ENCODE data around the gene PLEKHG5. TPM values are rescaled to one million over a fixed set of nuclear protein-coding genes. Genes with fewer than 3 reads are reported as not detected.

Gene PLEKHG5
- total and polyA plus RNA-seq, 2 donors (not counting 1 experiment from before 2014, with no cell fraction given), result 0.13 to 0.20 TPM

DNA sequence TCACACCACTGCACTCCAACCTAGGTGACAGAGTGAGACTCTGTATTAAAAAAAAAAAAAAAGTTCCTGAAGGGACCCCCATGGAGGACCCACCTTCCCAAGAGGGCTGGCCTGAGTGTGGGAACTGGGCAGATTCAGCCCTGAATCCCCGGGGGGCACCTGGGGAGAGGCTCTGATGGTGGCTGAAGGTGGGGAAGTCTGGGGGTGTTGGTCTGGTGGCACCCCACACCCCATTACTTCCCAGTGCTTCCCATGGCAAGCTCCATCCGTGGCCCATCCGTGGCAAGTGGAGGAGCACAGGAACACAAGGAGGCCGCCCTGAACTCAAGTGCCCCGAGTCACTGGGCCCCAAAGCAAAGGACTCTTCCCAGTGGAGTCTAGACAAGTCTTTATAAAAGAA, 24.7 kb downstream of the PLEKHG5 start:
- no peak overlapping the region for H3K27ac Mint-ChIP-seq
- TF ChIP-seq, protein P1, sequence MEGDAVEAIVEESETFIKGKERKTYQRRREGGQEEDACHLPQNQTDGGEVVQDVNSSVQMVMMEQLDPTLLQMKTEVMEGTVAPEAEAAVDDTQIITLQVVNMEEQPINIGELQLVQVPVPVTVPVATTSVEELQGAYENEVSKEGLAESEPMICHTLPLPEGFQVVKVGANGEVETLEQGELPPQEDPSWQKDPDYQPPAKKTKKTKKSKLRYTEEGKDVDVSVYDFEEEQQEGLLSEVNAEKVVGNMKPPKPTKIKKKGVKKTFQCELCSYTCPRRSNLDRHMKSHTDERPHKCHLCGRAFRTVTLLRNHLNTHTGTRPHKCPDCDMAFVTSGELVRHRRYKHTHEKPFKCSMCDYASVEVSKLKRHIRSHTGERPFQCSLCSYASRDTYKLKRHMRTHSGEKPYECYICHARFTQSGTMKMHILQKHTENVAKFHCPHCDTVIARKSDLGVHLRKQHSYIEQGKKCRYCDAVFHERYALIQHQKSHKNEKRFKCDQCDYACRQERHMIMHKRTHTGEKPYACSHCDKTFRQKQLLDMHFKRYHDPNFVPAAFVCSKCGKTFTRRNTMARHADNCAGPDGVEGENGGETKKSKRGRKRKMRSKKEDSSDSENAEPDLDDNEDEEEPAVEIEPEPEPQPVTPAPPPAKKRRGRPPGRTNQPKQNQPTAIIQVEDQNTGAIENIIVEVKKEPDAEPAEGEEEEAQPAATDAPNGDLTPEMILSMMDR (IDR thresholded peaks at IDR 0.05), result no peak
- TF ChIP-seq EZH2 (IDR thresholded peaks at IDR 0.05; ENCODE audit: borderline replicate concordance, insufficient read depth, low read depth, low read length, poor library complexity, severe bottlenecking), result no peak
- no peak overlapping the region for H3K9ac ChIP-seq (ENCODE audit: low read length)

GRCh38 chr1:6466023-6466422, 25.4 kb downstream of the PLEKHG5 start, which contains the start of gene TNFRSF25:
TSS of gene TNFRSF25 (minus strand) at chr1:6466173. CDS start at chr1:6466107, 66 bp downstream.
- H3K36me3 ChIP-seq (replicated peaks in 1 of 2; ENCODE audit: control extremely low read depth in 1 of 2, control insufficient read depth in 1 of 2, extremely low read depth in 1 of 2, insufficient read depth in 2 of 2, low read length in 1 of 2), result no peaks in the 10 kb centered on the region
- Mint-ChIP-seq H3K9me3 (ENCODE audit: insufficient read depth) (no peaks in the 10 kb centered on the region), H3K27ac (no peak within 1 kb of the TSS), H3K4me1 (peaks cover 6% of the 10 kb centered on the region), H3K27me3 (peaks cover 26% of the 10 kb centered on the region), H3K4me3 (peak within 1 kb of the TSS; percentile 29)
- peaks cover 0 to 5% (median 0%) of the 10 kb centered on the region in 3 donors for H3K9me3 ChIP-seq (ENCODE audit: control extremely low read depth in 1 of 3, control insufficient read depth in 2 of 3, insufficient read depth in 1 of 3, low read length in 2 of 3)
- ATAC-seq (ENCODE audit: low read depth) (peak; percentile 49), DNase-seq (peak; percentile 36)
- no peak within 1 kb of the TSS for H3K27ac ChIP-seq (ENCODE audit: low read length in 2 of 2)
- intact Hi-C loops (cut with micrococcal nuclease), result no loop called here
- H3K9ac ChIP-seq (ENCODE audit: low read length), result no peak within 1 kb of the TSS
- no peak for TF ChIP-seq EZH2 (IDR thresholded peaks at IDR 0.05; ENCODE audit: borderline replicate concordance, insufficient read depth, low read depth, low read length, poor library complexity, severe bottlenecking)
- TF ChIP-seq, protein P1 (IDR thresholded peaks at IDR 0.05), result no peak
- CTCF ChIA-PET, result no interaction called here
- WGBS (ENCODE audit: insufficient coverage), result 9% methylated on average over 43 of the region's 43 CpGs
- peak within 1 kb of the TSS; percentile 53 for H3K4me2 ChIP-seq (replicated peaks; ENCODE audit: low read depth, low read length, poor library complexity, severe bottlenecking)
- H3K4me1 ChIP-seq (ENCODE audit: control insufficient read depth in 2 of 2, insufficient read depth in 2 of 2, low read length in 2 of 2), result peaks cover under 1 to 11% of the 10 kb centered on the region in 2 donors
- no peaks in the 10 kb centered on the region for H4K20me1 ChIP-seq (ENCODE audit: control insufficient read depth, insufficient read depth, low read length, poor library complexity, severe bottlenecking)
- peak within 1 kb of the TSS in 2 of 5 experiments; percentile 18 to 37 for H3K4me3 ChIP-seq (ENCODE audit: control extremely low read depth in 1 of 5, extremely low read depth in 1 of 5, insufficient read depth in 1 of 5, low read depth in 2 of 5, low read length in 4 of 5)
- peak within 1 kb of the TSS; percentile 22 for H2AFZ ChIP-seq (ENCODE audit: insufficient read depth, low read depth, low read length, poor library complexity, severe bottlenecking)
- POLR2A ChIA-PET, result no interaction called here
- H3K79me2 ChIP-seq (ENCODE audit: control insufficient read depth, insufficient read depth, low read length), result no peaks in the 10 kb centered on the region
- H3K27me3 ChIP-seq (replicated peaks in 1 of 4; ENCODE audit: control extremely low read depth in 1 of 4, control insufficient read depth in 3 of 4, insufficient read depth in 4 of 4, low read length in 3 of 4), result peaks cover 0 to 30% (median 12%) of the 10 kb centered on the region in 4 experiments

More for the DNA sequence above, 24.7 kb downstream of the PLEKHG5 start:
- DNase-seq (no peak), ATAC-seq (ENCODE audit: low read depth) (no peak)
- Histone ChIP-seq H3K4me1 (ENCODE audit: control insufficient read depth in 2 of 2, insufficient read depth in 2 of 2, low read length in 2 of 2) (peaks cover 0 to 8% of the 10 kb centered on the region in 2 donors), H3K4me3 (ENCODE audit: control extremely low read depth in 1 of 5, extremely low read depth in 1 of 5, insufficient read depth in 1 of 5, low read depth in 2 of 5, low read length in 4 of 5) (no peak overlapping the region), H3K4me2 (replicated peaks; ENCODE audit: low read depth, low read length, poor library complexity, severe bottlenecking) (no peak overlapping the region), H3K9me3 (ENCODE audit: control extremely low read depth in 1 of 3, control insufficient read depth in 2 of 3, insufficient read depth in 1 of 3, low read length in 2 of 3) (peaks cover 0 to 5% (median 0%) of the 10 kb centered on the region in 3 donors), H4K20me1 (ENCODE audit: control insufficient read depth, insufficient read depth, low read length, poor library complexity, severe bottlenecking) (no peaks in the 10 kb centered on the region), H2AFZ (ENCODE audit: insufficient read depth, low read depth, low read length, poor library complexity, severe bottlenecking) (no peak overlapping the region), H3K27me3 (replicated peaks in 1 of 4; ENCODE audit: control extremely low read depth in 1 of 4, control insufficient read depth in 3 of 4, insufficient read depth in 4 of 4, low read length in 3 of 4) (peaks cover 0 to 24% (median 12%) of the 10 kb centered on the region in 4 experiments), H3K27ac (ENCODE audit: low read length in 2 of 2) (no peak overlapping the region), H3K36me3 (replicated peaks in 1 of 2; ENCODE audit: control extremely low read depth in 1 of 2, control insufficient read depth in 1 of 2, extremely low read depth in 1 of 2, insufficient read depth in 2 of 2, low read length in 1 of 2) (no peaks in the 10 kb centered on the region), H3K79me2 (ENCODE audit: control insufficient read depth, insufficient read depth, low read length) (no peaks in the 10 kb centered on the region)
- CTCF ChIA-PET, result no interaction called here
- H3K4me3 Mint-ChIP-seq, result no peak overlapping the region
- 94% methylated on average over 4 of the region's 5 CpGs for WGBS (ENCODE audit: insufficient coverage)
- H3K9me3 Mint-ChIP-seq (ENCODE audit: insufficient read depth), result no peaks in the 10 kb centered on the region
- H3K27me3 Mint-ChIP-seq, result peaks cover 26% of the 10 kb centered on the region
- POLR2A ChIA-PET, result no interaction called here
- intact Hi-C loops (cut with micrococcal nuclease), result no loop called here
- H3K4me1 Mint-ChIP-seq, result peaks cover 5% of the 10 kb centered on the region

Measured in B cell (primary cell).